Measurements from ENCODE around the gene SMOC1.

The SMOC1 gene

GRCh38 chr14:70043001-70043400, 163.8 kb downstream of the SMOC1 start:
- no peak overlapping the region for H3K27ac ChIP-seq
- no peak for TF ChIP-seq ZFX (IDR thresholded peaks at IDR 0.05; ENCODE audit: borderline replicate concordance)
- TF ChIP-seq CTCF (IDR thresholded peaks at IDR 0.05): no peak

GRCh38 chr14:70045310-70045709, 166.1 kb downstream of the SMOC1 start:
- no peak for TF ChIP-seq ZFX (IDR thresholded peaks at IDR 0.05; ENCODE audit: borderline replicate concordance)
- TF ChIP-seq CTCF (IDR thresholded peaks at IDR 0.05): no peak

DNA sequence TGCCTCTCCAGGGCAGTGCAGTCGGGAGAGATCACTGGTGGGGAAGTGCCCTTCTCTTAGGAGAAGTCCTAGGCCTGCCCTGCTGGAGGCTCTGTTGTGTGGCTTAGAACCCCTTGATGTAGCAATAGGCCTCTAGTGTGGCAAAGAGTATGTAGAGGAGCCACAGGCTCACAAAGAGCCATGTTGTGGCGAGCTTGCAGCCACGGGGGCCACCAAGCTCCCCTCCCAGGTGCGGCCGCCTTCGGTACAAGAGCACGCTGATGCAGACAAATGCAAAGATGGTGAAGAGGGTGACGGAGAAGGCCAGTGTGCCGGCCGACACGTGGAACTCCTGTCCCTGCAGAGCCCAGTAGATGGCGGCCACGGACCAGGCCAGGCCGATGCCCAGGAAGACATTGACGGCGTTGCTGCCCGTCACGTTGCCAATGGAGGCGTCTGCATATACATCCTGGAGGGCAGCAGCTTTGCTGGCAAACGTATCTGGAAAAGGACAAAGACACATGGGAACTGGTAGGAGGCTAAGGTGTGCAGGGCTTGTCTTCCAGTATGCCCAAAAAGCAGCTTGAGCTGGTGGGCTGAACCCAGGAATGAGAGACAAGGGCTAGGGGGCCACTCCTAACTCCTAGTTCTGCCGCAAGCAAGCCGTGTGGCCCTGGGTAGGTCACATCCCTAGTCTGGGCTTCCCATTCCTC, 166.8 kb downstream of the SMOC1 start:
- no peak for TF ChIP-seq ZFX (IDR thresholded peaks at IDR 0.05; ENCODE audit: borderline replicate concordance)
- TF ChIP-seq CTCF (IDR thresholded peaks at IDR 0.05): peak; percentile 92
- no peak overlapping the region for H3K27ac ChIP-seq

More at GRCh38 chr14:70045310-70045709, 166.1 kb downstream of the SMOC1 start:
- H3K27ac ChIP-seq: no peak overlapping the region

GRCh38 chr14:70047598-70048312, 168.5 kb downstream of the SMOC1 start:
- peak overlapping the region; percentile 71 for H3K27ac ChIP-seq

DNA sequence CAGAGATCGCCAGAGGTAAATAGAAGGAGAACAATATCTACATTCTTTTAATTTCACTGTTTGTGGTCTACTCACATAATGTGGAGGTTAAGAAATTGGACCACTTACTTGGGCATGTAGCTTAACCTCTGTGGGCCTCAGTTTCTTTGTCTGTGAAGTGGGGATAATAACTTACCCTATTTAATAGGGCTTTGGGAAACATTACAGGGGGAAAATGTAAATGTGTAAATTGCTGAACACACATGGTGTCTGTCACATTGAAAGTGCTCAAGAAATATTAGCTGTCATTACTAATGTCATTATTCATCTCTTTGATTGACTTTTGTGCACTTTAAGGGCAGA, 169.1 kb downstream of the SMOC1 start:
- peak overlapping the region; percentile 71 for H3K27ac ChIP-seq
- TF ChIP-seq ZFX (IDR thresholded peaks at IDR 0.05; ENCODE audit: borderline replicate concordance) (no peak), CTCF (IDR thresholded peaks at IDR 0.05) (no peak)

More at GRCh38 chr14:70047598-70048312, 168.5 kb downstream of the SMOC1 start:
- TF ChIP-seq CTCF (IDR thresholded peaks at IDR 0.05) (no peak), ZFX (IDR thresholded peaks at IDR 0.05; ENCODE audit: borderline replicate concordance) (no peak)

DNA sequence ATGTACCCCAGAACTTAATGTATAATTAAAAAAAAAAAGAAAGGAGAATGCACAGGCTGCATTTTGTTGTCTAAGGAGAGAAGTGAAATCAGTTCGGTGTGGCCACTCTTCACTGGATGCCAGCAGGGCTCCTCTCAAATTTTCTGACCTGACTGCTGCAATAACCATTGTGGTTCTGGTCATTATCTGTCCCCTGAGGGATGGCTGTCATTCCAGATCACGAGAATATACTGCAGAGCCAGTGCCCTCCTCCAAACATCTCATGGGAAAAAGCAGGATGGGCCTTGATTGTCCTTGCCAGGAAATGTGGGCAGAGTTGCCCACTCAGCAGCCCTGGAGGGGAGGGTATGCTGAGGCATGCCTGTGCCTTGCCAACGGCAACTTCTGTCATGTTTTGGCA, 170.4 kb downstream of the SMOC1 start:
- TF ChIP-seq CTCF (IDR thresholded peaks at IDR 0.05) (no peak), ZFX (IDR thresholded peaks at IDR 0.05; ENCODE audit: borderline replicate concordance) (no peak)
- no peak overlapping the region for H3K27ac ChIP-seq

GRCh38 chr14:70050136-70050535, 170.9 kb downstream of the SMOC1 start:
- no peak overlapping the region for H3K27ac ChIP-seq
- TF ChIP-seq CTCF (IDR thresholded peaks at IDR 0.05) (no peak), ZFX (IDR thresholded peaks at IDR 0.05; ENCODE audit: borderline replicate concordance) (no peak)
